Measurements from ENCODE around the gene E2F2.

Gene E2F2

GRCh38 chr1:23524716-23525401, 6.2 kb downstream of the E2F2 start:
- H3F3A ChIP-seq (ENCODE audit: insufficient read depth): peaks cover 50% of the 10 kb centered on the region
- no peak overlapping the region for H2AFZ ChIP-seq (ENCODE audit: low read depth, low read length, severe bottlenecking)
- TF ChIP-seq, protein P1, sequence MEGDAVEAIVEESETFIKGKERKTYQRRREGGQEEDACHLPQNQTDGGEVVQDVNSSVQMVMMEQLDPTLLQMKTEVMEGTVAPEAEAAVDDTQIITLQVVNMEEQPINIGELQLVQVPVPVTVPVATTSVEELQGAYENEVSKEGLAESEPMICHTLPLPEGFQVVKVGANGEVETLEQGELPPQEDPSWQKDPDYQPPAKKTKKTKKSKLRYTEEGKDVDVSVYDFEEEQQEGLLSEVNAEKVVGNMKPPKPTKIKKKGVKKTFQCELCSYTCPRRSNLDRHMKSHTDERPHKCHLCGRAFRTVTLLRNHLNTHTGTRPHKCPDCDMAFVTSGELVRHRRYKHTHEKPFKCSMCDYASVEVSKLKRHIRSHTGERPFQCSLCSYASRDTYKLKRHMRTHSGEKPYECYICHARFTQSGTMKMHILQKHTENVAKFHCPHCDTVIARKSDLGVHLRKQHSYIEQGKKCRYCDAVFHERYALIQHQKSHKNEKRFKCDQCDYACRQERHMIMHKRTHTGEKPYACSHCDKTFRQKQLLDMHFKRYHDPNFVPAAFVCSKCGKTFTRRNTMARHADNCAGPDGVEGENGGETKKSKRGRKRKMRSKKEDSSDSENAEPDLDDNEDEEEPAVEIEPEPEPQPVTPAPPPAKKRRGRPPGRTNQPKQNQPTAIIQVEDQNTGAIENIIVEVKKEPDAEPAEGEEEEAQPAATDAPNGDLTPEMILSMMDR (IDR thresholded peaks at IDR 0.05; ENCODE audit: insufficient read depth, low read length, poor library complexity, severe bottlenecking): no peak
- no peak for TF ChIP-seq EZH2phosphoT487 (conservative IDR thresholded peaks at IDR 0.05; ENCODE audit: low read length)
- H3K79me2 ChIP-seq (ENCODE audit: insufficient read depth, low read length): peaks cover 72% of the 10 kb centered on the region
- peak overlapping the region; percentile 94 for H3K27ac ChIP-seq (ENCODE audit: low read depth, low read length)
- H3K4me2 ChIP-seq (ENCODE audit: low read depth, low read length, poor library complexity, severe bottlenecking): peak overlapping the region; percentile 96
- no peaks in the 10 kb centered on the region for H3K9me2 ChIP-seq (replicated peaks; ENCODE audit: insufficient read depth, low read length)
- peak overlapping the region; percentile 35 for H3K4me3 ChIP-seq (ENCODE audit: insufficient read depth, low read length, poor library complexity, severe bottlenecking)
- H3K9ac ChIP-seq (ENCODE audit: low read length): peak overlapping the region; percentile 48
- no peaks in the 10 kb centered on the region for H3K27me3 ChIP-seq (ENCODE audit: low read length)
- peaks cover 9% of the 10 kb centered on the region for H3K36me3 ChIP-seq (ENCODE audit: low read length)
- H4K20me1 ChIP-seq (ENCODE audit: low read depth, low read length): peaks cover 8% of the 10 kb centered on the region; the same call in 1 of the 2 replicates
- no peaks in the 10 kb centered on the region for H3K9me3 ChIP-seq (ENCODE audit: insufficient read depth, low read length)

GRCh38 chr1:23524163-23524562, 6.9 kb downstream of the E2F2 start:
- Histone ChIP-seq H3K4me3 (ENCODE audit: insufficient read depth, low read length, poor library complexity, severe bottlenecking) (no peak overlapping the region), H3K4me2 (ENCODE audit: low read depth, low read length, poor library complexity, severe bottlenecking) (peak overlapping the region; percentile 96), H2AFZ (ENCODE audit: low read depth, low read length, severe bottlenecking) (no peak overlapping the region), H4K20me1 (ENCODE audit: low read depth, low read length) (peaks cover 8% of the 10 kb centered on the region; the same call in 1 of the 2 replicates), H3K9me2 (replicated peaks; ENCODE audit: insufficient read depth, low read length) (no peaks in the 10 kb centered on the region), H3K79me2 (ENCODE audit: insufficient read depth, low read length) (peaks cover 65% of the 10 kb centered on the region), H3K27ac (ENCODE audit: low read depth, low read length) (peak overlapping the region; percentile 94), H3K9ac (ENCODE audit: low read length) (peak overlapping the region; percentile 48; the same call in 1 of the 2 replicates), H3K36me3 (ENCODE audit: low read length) (peaks cover 13% of the 10 kb centered on the region), H3K27me3 (ENCODE audit: low read length) (no peaks in the 10 kb centered on the region), H3K9me3 (ENCODE audit: insufficient read depth, low read length) (no peaks in the 10 kb centered on the region), H3F3A (ENCODE audit: insufficient read depth) (peaks cover 43% of the 10 kb centered on the region)
- TF ChIP-seq EZH2phosphoT487 (conservative IDR thresholded peaks at IDR 0.05; ENCODE audit: low read length): no peak
- TF ChIP-seq, protein P1 (IDR thresholded peaks at IDR 0.05; ENCODE audit: insufficient read depth, low read length, poor library complexity, severe bottlenecking): no peak

DNA sequence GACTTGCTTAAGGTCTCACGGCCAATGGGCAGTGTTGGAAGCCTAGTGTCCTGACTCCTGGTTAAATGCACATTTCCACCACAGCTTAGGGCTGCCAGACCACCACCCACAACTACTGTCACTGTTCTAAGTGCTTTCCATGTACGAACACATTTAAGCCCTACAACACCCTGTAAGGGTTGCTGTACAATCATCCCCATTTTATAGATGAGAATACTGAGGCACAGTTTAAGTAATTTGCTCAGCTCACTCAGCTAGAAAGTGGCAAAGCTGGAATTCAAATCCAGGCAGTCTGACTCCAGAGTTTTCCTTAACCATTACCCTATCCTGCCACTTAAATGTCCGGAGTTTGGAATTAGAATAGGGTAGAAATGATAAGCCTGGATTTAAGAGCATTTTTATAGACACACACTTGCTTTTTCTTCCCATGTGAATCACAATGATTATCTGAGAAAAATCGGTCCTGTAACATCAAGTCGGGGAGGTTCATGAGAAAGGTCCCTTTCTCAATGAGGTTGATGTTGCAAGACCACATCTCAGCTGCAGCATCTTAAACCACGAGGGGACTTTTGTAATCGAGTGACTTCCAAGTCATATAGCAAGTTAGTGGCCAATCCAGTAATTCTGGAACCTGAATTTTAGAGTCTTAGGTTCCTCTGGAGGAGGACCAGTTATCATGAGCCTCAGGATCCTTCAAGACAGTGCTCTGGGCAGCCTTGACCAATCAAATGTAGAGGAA, 8.6 kb downstream of the E2F2 start:
- no peaks in the 10 kb centered on the region for H3K27me3 ChIP-seq (ENCODE audit: low read length)
- peaks cover 29% of the 10 kb centered on the region for H3F3A ChIP-seq (ENCODE audit: insufficient read depth)
- H3K4me3 ChIP-seq (ENCODE audit: insufficient read depth, low read length, poor library complexity, severe bottlenecking): no peak overlapping the region
- no peak overlapping the region for H3K4me2 ChIP-seq (ENCODE audit: low read depth, low read length, poor library complexity, severe bottlenecking)
- no peak overlapping the region for H2AFZ ChIP-seq (ENCODE audit: low read depth, low read length, severe bottlenecking)
- TF ChIP-seq, protein P1 (IDR thresholded peaks at IDR 0.05; ENCODE audit: insufficient read depth, low read length, poor library complexity, severe bottlenecking): no peak
- TF ChIP-seq EZH2phosphoT487 (conservative IDR thresholded peaks at IDR 0.05; ENCODE audit: low read length): no peak
- no peaks in the 10 kb centered on the region for H3K9me3 ChIP-seq (ENCODE audit: insufficient read depth, low read length)
- no peak overlapping the region for H3K9ac ChIP-seq (ENCODE audit: low read length)
- H3K36me3 ChIP-seq (ENCODE audit: low read length): peaks cover 22% of the 10 kb centered on the region
- no peaks in the 10 kb centered on the region for H3K9me2 ChIP-seq (replicated peaks; ENCODE audit: insufficient read depth, low read length)
- H3K79me2 ChIP-seq (ENCODE audit: insufficient read depth, low read length): peaks cover 54% of the 10 kb centered on the region
- H4K20me1 ChIP-seq (ENCODE audit: low read depth, low read length): peaks cover 8% of the 10 kb centered on the region; the same call in 1 of the 2 replicates
- no peak overlapping the region for H3K27ac ChIP-seq (ENCODE audit: low read depth, low read length)

Measured in SU-DHL-6 (cell line).